Left ventricle myocardium inferior (tissue), 1 donor: ENCODE results near the gene SCARB2. TPM values are rescaled to one million over a fixed set of nuclear protein-coding genes. Genes with fewer than 3 reads are reported as not detected.

Experiments used
- DNase-seq: peaks from one replicate; pipeline ENCODE4 v3.0.0-alpha.2; 2020
- H3K27ac ChIP-seq: fragments of 200-600 bp; replicated peaks from 2 replicates; pipeline ENCODE4 v1.8.0; 2021
- H3K27me3 ChIP-seq: fragments of 200-600 bp; 2 replicates; pipeline ENCODE4 v1.8.0; 2021; ENCODE audit warnings: low read depth
- H3K36me3 ChIP-seq: fragments of 200-600 bp; 2 replicates; pipeline ENCODE4 v1.8.0; 2021
- H3K4me1 ChIP-seq: fragments of 200-600 bp; 2 replicates; pipeline ENCODE4 v1.8.0; 2021
- H3K4me3 ChIP-seq: fragments of 200-600 bp; 2 replicates; pipeline ENCODE4 v1.8.0; 2021; ENCODE audit warnings: mild to moderate bottlenecking, moderate library complexity
- H3K9me3 ChIP-seq: fragments of 200-600 bp; replicated peaks from 2 replicates; pipeline ENCODE4 v1.8.0; 2021
- intact Hi-C: fragments of 100-400 bp; cut with micrococcal nuclease; formaldehyde crosslinking; loops from one replicate; pipeline ENCODE4 v1.11.0; 2022
- total RNA-seq: library from RNA; stranded (reverse); fragmentation: NEBNext Ultra II Directional; extraction: Animal tissue kit (Norgen Biotek cat#: 25700); gene quantifications from one replicate; pipeline ENCODE4 v1.2.1, GENCODE V29; 2021
- TF ChIP-seq, protein P1 (sequence below): fragments of 200-600 bp; IDR thresholded peaks from 2 replicates; pipeline ENCODE4 v1.8.0; 2021; ENCODE audit warnings: antibody characterized with exemption, mild to moderate bottlenecking, borderline replicate concordance
- donor health status: DM: no; HTN: yes; CAD: no; lungs with severe emphysema.

SCARB2 gene
- total RNA-seq, 1 donor from 2014 or later: 87.4 TPM

GRCh38 chr4:76205476-76205875 is 8.1 kb downstream of the SCARB2 start:
- no peaks in the 10 kb centered on the region for H3K36me3 ChIP-seq
- H3K27ac ChIP-seq: peak overlapping the region; percentile 99
- no peaks in the 10 kb centered on the region for H3K27me3 ChIP-seq
- no peak for DNase-seq
- H3K4me1 ChIP-seq: peaks cover 90% of the 10 kb centered on the region
- no peak overlapping the region for H3K4me3 ChIP-seq
- intact Hi-C loops: no loop called here
- H3K9me3 ChIP-seq: no peaks in the 10 kb centered on the region
- TF ChIP-seq, protein P1, sequence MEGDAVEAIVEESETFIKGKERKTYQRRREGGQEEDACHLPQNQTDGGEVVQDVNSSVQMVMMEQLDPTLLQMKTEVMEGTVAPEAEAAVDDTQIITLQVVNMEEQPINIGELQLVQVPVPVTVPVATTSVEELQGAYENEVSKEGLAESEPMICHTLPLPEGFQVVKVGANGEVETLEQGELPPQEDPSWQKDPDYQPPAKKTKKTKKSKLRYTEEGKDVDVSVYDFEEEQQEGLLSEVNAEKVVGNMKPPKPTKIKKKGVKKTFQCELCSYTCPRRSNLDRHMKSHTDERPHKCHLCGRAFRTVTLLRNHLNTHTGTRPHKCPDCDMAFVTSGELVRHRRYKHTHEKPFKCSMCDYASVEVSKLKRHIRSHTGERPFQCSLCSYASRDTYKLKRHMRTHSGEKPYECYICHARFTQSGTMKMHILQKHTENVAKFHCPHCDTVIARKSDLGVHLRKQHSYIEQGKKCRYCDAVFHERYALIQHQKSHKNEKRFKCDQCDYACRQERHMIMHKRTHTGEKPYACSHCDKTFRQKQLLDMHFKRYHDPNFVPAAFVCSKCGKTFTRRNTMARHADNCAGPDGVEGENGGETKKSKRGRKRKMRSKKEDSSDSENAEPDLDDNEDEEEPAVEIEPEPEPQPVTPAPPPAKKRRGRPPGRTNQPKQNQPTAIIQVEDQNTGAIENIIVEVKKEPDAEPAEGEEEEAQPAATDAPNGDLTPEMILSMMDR: no peak

DNA sequence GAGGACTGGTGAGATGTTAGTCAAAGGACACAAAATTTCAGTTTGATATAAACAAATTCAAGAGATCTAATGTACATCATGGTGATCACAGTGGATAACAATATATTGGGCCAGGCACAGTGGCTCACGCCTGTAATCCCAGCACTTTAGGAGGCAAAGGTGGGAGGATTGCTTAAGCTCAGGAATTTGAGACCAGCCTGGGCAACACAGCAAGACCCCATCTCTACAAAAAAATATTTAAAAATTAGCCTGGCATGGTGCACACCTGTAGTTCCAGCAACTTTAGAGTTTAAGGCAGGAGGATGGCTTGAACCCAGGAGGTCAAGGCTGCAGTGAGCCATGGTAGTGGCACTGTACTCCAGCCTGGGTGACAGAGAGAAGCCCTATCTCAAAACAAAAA is 8.7 kb downstream of the SCARB2 start:
- TF ChIP-seq, protein P1: no peak
- H3K27ac ChIP-seq: peak overlapping the region; percentile 99
- peaks cover 90% of the 10 kb centered on the region for H3K4me1 ChIP-seq
- no peaks in the 10 kb centered on the region for H3K27me3 ChIP-seq
- no peak overlapping the region for H3K4me3 ChIP-seq
- no peaks in the 10 kb centered on the region for H3K36me3 ChIP-seq
- intact Hi-C loops: no loop called here
- no peak for DNase-seq
- no peaks in the 10 kb centered on the region for H3K9me3 ChIP-seq

DNA sequence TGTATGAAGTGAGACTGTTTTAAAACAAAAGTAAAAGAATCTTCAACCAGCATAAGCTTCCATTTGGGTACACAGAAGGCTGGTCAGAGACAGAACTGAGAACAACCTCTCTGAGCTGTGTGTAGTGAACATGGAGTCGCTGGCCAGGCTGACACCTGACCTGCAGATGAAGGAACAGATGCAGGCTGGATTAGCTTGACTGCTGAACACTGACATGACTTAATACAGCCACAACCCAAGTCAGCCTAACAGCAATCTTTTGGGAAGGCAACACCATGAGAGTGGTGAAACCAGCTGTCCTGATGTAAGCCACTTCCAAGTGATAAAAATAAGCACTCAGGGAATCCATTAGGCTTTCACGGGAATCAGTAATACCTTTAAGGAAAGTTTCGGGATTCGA is 10.1 kb downstream of the SCARB2 start:
- H3K36me3 ChIP-seq: no peaks in the 10 kb centered on the region
- H3K27ac ChIP-seq: peak overlapping the region; percentile 27
- DNase-seq: no peak
- no peaks in the 10 kb centered on the region for H3K9me3 ChIP-seq
- H3K4me1 ChIP-seq: peaks cover 90% of the 10 kb centered on the region
- TF ChIP-seq, protein P1: no peak
- no peaks in the 10 kb centered on the region for H3K27me3 ChIP-seq
- intact Hi-C loops: no loop called here
- no peak overlapping the region for H3K4me3 ChIP-seq

DNA sequence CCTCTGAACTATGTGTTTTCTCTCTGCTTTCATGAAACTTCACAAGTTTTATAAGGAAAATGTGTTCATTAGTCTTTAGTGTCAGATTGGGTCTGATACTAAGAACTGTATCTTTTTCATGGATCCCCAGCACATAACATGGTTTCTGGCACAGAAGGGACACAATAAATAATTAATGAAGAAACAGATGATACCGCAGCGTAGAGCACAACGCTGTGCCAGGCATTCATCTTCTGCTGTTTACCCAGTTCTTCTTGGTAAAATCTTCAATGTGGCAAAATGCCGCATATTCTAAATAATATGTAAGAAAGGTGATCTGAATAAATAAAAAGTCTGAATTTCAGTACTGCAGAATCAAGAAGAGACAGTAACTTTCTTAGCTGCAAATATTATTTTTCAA is 12.3 kb downstream of the SCARB2 start:
- no peaks in the 10 kb centered on the region for H3K36me3 ChIP-seq
- no peak for DNase-seq
- intact Hi-C loops: no loop called here
- H3K27me3 ChIP-seq: no peaks in the 10 kb centered on the region
- H3K9me3 ChIP-seq: no peaks in the 10 kb centered on the region
- peaks cover 91% of the 10 kb centered on the region for H3K4me1 ChIP-seq
- TF ChIP-seq, protein P1: no peak
- peak overlapping the region; percentile 74 for H3K27ac ChIP-seq
- H3K4me3 ChIP-seq: no peak overlapping the region

GRCh38 chr4:76200771-76201231 is 12.8 kb downstream of the SCARB2 start:
- no peaks in the 10 kb centered on the region for H3K36me3 ChIP-seq
- peak overlapping the region; percentile 74 for H3K27ac ChIP-seq
- no peaks in the 10 kb centered on the region for H3K27me3 ChIP-seq
- intact Hi-C loops: no loop called here
- TF ChIP-seq, protein P1: no peak
- H3K4me1 ChIP-seq: peaks cover 91% of the 10 kb centered on the region
- H3K9me3 ChIP-seq: no peaks in the 10 kb centered on the region
- H3K4me3 ChIP-seq: no peak overlapping the region
- no peak for DNase-seq
